ENCODE data around the gene CD3E.

- TF ChIP-seq POLR2AphosphoS5 (IDR thresholded peaks at IDR 0.05), result no peak
- no peak for TF ChIP-seq CTCF (IDR thresholded peaks at IDR 0.05)
- TF ChIP-seq EP300 (IDR thresholded peaks at IDR 0.05), result no peak
These were observed 20.7 kb upstream of the CD3E start for GRCh38 chr11:118283756-118284350.
